ENCODE measurements around the gene AAMP. TPM values are rescaled to one million over a fixed set of nuclear protein-coding genes. Genes with fewer than 3 reads are reported as not detected.

Gene AAMP
- total RNA-seq, 1 experiment from 2014 or later = 125 TPM

DNA sequence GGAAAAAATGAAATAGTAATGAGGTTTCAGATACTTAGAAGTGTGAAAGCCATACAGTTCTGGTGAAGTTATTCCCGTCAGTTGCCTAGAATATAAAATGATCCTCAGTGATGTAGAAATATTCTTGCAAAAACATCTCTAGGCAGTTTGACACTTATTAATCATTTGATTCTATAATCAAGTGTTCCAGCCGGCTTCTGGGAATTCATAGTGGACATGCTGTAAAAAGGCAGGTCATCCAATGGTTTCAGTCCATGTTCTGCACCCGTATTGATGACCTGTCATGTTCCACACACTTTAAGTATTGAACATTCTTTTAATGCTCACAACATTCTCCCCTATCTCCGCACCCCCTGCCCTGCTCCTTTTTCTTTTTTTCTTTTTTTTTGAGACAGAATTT lies 33.1 kb downstream of the AAMP start:
- CTCF ChIA-PET = no interaction called here
- no peak for DNase-seq (ENCODE audit: low spot score)
- POLR2A ChIA-PET = interaction anchor here (0.7 kb wide), 2 partner anchors 10 to 713 kb away, joined by 3 to 6 read pairs; no protein-coding TSS in a partner anchor
- TF ChIP-seq, protein P1, sequence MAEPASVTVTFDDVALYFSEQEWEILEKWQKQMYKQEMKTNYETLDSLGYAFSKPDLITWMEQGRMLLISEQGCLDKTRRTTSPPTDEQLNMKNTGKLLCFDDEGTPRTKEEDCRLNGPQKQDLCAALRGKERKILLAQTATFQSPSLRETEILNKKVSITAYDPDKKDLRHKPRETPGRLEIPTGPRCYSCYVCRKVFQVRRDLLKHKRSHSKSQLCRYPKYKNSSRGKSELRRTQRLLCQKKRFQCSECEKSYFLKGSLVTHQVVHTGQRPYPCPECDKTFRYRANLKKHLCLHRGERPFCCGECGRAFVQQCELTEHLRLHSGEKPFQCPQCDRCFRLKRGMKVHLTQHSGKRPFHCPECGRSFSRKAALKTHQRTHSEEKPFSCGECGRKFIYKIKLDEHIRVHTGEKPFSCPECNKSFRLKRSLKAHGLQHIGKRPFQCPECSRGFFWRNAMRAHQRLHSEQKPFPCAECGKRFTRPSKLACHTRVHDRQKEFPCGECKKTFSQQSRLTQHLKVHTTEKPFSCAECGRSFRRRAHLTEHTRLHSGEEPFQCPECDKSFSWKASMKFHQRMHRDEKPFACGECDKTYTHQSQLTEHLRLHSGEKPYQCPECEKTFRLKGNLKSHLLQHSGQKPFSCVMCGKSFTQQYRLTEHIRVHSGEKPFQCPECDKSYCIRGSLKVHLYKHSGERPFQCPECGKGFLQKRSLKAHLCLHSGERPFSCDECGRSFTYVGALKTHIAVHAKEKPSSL (CRISPR knock-in tag; conservative IDR thresholded peaks at IDR 0.05) = no peak
- TF ChIP-seq MXD4 (CRISPR knock-in tag; IDR thresholded peaks at IDR 0.05; ENCODE audit: borderline replicate concordance) (no peak), ZNF317 (CRISPR knock-in tag; IDR thresholded peaks at IDR 0.05; ENCODE audit: borderline replicate concordance, low read depth) (no peak), ZNF396 (CRISPR knock-in tag; IDR thresholded peaks at IDR 0.05; ENCODE audit: borderline replicate concordance) (no peak), ZNF219 (CRISPR knock-in tag; IDR thresholded peaks at IDR 0.05; ENCODE audit: borderline replicate concordance) (no peak), TCF7 (CRISPR knock-in tag; IDR thresholded peaks at IDR 0.05; ENCODE audit: low read depth) (no peak), TEAD4 (CRISPR knock-in tag; IDR thresholded peaks at IDR 0.05) (no peak), ZNF121 (CRISPR knock-in tag; IDR thresholded peaks at IDR 0.05) (no peak), OVOL2 (CRISPR knock-in tag; IDR thresholded peaks at IDR 0.05; ENCODE audit: borderline replicate concordance) (no peak), ZNF138 (CRISPR knock-in tag; conservative IDR thresholded peaks at IDR 0.05) (no peak), ELF4 (CRISPR knock-in tag; IDR thresholded peaks at IDR 0.05; ENCODE audit: low read depth) (no peak), GTF2I (CRISPR knock-in tag; conservative IDR thresholded peaks at IDR 0.05) (no peak), IRF2 (CRISPR knock-in tag; IDR thresholded peaks at IDR 0.05; ENCODE audit: borderline replicate concordance, low read depth) (no peak), NR1H2 (CRISPR knock-in tag; IDR thresholded peaks at IDR 0.05) (no peak), ESRRA (CRISPR knock-in tag; IDR thresholded peaks at IDR 0.05; ENCODE audit: borderline replicate concordance) (no peak)
- TF ChIP-seq, protein P2, sequence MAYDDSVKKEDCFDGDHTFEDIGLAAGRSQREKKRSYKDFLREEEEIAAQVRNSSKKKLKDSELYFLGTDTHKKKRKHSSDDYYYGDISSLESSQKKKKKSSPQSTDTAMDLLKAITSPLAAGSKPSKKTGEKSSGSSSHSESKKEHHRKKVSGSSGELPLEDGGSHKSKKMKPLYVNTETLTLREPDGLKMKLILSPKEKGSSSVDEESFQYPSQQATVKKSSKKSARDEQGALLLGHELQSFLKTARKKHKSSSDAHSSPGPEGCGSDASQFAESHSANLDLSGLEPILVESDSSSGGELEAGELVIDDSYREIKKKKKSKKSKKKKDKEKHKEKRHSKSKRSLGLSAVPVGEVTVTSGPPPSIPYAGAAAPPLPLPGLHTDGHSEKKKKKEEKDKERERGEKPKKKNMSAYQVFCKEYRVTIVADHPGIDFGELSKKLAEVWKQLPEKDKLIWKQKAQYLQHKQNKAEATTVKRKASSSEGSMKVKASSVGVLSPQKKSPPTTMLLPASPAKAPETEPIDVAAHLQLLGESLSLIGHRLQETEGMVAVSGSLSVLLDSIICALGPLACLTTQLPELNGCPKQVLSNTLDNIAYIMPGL (CRISPR knock-in tag; IDR thresholded peaks at IDR 0.05) = no peak
- TF ChIP-seq, protein P3, sequence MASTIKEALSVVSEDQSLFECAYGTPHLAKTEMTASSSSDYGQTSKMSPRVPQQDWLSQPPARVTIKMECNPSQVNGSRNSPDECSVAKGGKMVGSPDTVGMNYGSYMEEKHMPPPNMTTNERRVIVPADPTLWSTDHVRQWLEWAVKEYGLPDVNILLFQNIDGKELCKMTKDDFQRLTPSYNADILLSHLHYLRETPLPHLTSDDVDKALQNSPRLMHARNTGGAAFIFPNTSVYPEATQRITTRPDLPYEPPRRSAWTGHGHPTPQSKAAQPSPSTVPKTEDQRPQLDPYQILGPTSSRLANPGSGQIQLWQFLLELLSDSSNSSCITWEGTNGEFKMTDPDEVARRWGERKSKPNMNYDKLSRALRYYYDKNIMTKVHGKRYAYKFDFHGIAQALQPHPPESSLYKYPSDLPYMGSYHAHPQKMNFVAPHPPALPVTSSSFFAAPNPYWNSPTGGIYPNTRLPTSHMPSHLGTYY (CRISPR knock-in tag; IDR thresholded peaks at IDR 0.05) = no peak
- no peaks in the 10 kb centered on the region for H3K9me3 Mint-ChIP-seq
- no peaks in the 10 kb centered on the region for H3K27me3 Mint-ChIP-seq (ENCODE audit: low read depth)
- no peak overlapping the region for H3K4me3 Mint-ChIP-seq
- H3K36me3 Mint-ChIP-seq = peaks cover 76% of the 10 kb centered on the region
- H3K4me1 Mint-ChIP-seq = no peaks in the 10 kb centered on the region
- no peak for ATAC-seq
- no peak overlapping the region for H3K27ac Mint-ChIP-seq

DNA sequence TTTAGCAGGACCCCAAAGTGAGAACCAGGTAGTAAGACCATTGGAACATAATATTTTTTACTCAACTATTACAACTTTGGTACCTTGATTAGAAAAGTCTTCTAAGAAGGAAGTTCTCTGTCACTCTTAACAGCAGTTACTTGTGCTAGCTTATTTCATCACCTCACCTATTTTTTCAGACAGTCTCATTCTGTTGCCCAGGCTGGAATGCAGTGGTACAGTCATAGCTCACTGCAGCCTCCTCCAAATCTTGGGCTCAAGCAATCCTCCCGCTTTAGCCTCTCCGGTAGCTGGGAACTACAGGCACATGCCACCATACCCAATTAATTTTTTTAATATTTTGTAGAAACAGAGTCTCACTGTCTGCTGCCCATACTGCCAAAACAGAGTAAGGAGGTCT lies 34.9 kb downstream of the AAMP start:
- Mint-ChIP-seq H3K36me3 (peaks cover 78% of the 10 kb centered on the region), H3K27me3 (ENCODE audit: low read depth) (no peaks in the 10 kb centered on the region), H3K9me3 (peaks cover 7% of the 10 kb centered on the region), H3K27ac (no peak overlapping the region), H3K4me3 (no peak overlapping the region), H3K4me1 (no peaks in the 10 kb centered on the region)
- DNase-seq (ENCODE audit: low spot score) (no peak), ATAC-seq (no peak)
- TF ChIP-seq, protein P4, sequence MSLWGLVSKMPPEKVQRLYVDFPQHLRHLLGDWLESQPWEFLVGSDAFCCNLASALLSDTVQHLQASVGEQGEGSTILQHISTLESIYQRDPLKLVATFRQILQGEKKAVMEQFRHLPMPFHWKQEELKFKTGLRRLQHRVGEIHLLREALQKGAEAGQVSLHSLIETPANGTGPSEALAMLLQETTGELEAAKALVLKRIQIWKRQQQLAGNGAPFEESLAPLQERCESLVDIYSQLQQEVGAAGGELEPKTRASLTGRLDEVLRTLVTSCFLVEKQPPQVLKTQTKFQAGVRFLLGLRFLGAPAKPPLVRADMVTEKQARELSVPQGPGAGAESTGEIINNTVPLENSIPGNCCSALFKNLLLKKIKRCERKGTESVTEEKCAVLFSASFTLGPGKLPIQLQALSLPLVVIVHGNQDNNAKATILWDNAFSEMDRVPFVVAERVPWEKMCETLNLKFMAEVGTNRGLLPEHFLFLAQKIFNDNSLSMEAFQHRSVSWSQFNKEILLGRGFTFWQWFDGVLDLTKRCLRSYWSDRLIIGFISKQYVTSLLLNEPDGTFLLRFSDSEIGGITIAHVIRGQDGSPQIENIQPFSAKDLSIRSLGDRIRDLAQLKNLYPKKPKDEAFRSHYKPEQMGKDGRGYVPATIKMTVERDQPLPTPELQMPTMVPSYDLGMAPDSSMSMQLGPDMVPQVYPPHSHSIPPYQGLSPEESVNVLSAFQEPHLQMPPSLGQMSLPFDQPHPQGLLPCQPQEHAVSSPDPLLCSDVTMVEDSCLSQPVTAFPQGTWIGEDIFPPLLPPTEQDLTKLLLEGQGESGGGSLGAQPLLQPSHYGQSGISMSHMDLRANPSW (CRISPR knock-in tag; conservative IDR thresholded peaks at IDR 0.05; ENCODE audit: low read depth) = no peak
- TF ChIP-seq ZNF396 (CRISPR knock-in tag; IDR thresholded peaks at IDR 0.05; ENCODE audit: borderline replicate concordance) (no peak), ZNF416 (CRISPR knock-in tag; IDR thresholded peaks at IDR 0.05) (no peak), ZNF317 (CRISPR knock-in tag; IDR thresholded peaks at IDR 0.05; ENCODE audit: borderline replicate concordance, low read depth) (no peak), CBFB (CRISPR knock-in tag; IDR thresholded peaks at IDR 0.05; ENCODE audit: low read depth) (no peak)
- TF ChIP-seq, protein P5, sequence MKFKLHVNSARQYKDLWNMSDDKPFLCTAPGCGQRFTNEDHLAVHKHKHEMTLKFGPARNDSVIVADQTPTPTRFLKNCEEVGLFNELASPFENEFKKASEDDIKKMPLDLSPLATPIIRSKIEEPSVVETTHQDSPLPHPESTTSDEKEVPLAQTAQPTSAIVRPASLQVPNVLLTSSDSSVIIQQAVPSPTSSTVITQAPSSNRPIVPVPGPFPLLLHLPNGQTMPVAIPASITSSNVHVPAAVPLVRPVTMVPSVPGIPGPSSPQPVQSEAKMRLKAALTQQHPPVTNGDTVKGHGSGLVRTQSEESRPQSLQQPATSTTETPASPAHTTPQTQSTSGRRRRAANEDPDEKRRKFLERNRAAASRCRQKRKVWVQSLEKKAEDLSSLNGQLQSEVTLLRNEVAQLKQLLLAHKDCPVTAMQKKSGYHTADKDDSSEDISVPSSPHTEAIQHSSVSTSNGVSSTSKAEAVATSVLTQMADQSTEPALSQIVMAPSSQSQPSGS (CRISPR knock-in tag; IDR thresholded peaks at IDR 0.05; ENCODE audit: borderline replicate concordance, low read depth) = no peak
- CTCF ChIA-PET = no interaction called here
- POLR2A ChIA-PET = no interaction called here
